Type B pancreatic cell (in vitro differentiated cells): Measurements from ENCODE around the gene CLVS2. TPM values are rescaled to one million over a fixed set of nuclear protein-coding genes. Genes with fewer than 3 reads are reported as not detected.

Experiments
- DNase-seq: peaks from one replicate; pipeline ENCODE4 v3.0.0; 2021; ENCODE audit warnings: mixed read lengths; ENCODE audit not compliant: unreplicated experiment; ENCODE audit errors: extremely low spot score
- H3K27ac Mint-ChIP-seq: 2 replicates; pipeline ENCODE4 v1.8.0; 2021; ENCODE audit warnings: mild to moderate bottlenecking, mixed read lengths
- H3K27me3 Mint-ChIP-seq: 2 replicates; pipeline ENCODE4 v1.8.0; 2021; ENCODE audit warnings: mixed read lengths
- H3K36me3 Mint-ChIP-seq: 2 replicates; pipeline ENCODE4 v1.8.0; 2021; ENCODE audit warnings: mixed read lengths
- H3K4me1 Mint-ChIP-seq: one replicate; pipeline ENCODE4 v1.8.0; 2021; ENCODE audit warnings: mixed read lengths; ENCODE audit not compliant: unreplicated experiment
- H3K4me3 Mint-ChIP-seq: 2 replicates; pipeline ENCODE4 v1.8.0; 2021; ENCODE audit warnings: mild to moderate bottlenecking, mixed read lengths
- H3K9me3 Mint-ChIP-seq: 2 replicates; pipeline ENCODE4 v1.8.0; 2021; ENCODE audit warnings: mixed read lengths
- CTCF ChIP-seq: fragments of 200-600 bp; sonication (generic); conservative IDR thresholded peaks from 2 replicates; pipeline ENCODE4 v1.5.0; 2021; ENCODE audit warnings: antibody characterized with exemption, mild to moderate bottlenecking
- total RNA-seq: library from RNA; stranded (reverse); gene quantifications from 2 replicates; pipeline ENCODE4 v1.2.1, GENCODE V29; 2021; ENCODE audit warnings: low replicate concordance

The CLVS2 gene
- total RNA-seq, 1 donor from 2014 or later = 0.75 TPM

- no peaks in the 10 kb centered on the region for H3K4me1 Mint-ChIP-seq
- H3K27ac Mint-ChIP-seq = no peak overlapping the region
- no peak overlapping the region for H3K4me3 Mint-ChIP-seq
- no peaks in the 10 kb centered on the region for H3K9me3 Mint-ChIP-seq
- no peaks in the 10 kb centered on the region for H3K36me3 Mint-ChIP-seq
- no peak for DNase-seq
- TF ChIP-seq CTCF = no peak
- H3K27me3 Mint-ChIP-seq = no peaks in the 10 kb centered on the region
These were observed 68.0 kb downstream of the CLVS2 start for GRCh38 chr6:123064038-123064437.

GRCh38 chr6:123074616-123075015, 78.6 kb downstream of the CLVS2 start:
- Mint-ChIP-seq H3K4me3 (no peak overlapping the region), H3K36me3 (no peaks in the 10 kb centered on the region), H3K9me3 (no peaks in the 10 kb centered on the region), H3K4me1 (no peaks in the 10 kb centered on the region), H3K27me3 (no peaks in the 10 kb centered on the region), H3K27ac (no peak overlapping the region)
- no peak for TF ChIP-seq CTCF
- DNase-seq = no peak

- Mint-ChIP-seq H3K27ac (no peak overlapping the region), H3K27me3 (no peaks in the 10 kb centered on the region), H3K4me1 (no peaks in the 10 kb centered on the region), H3K36me3 (no peaks in the 10 kb centered on the region), H3K4me3 (no peak overlapping the region), H3K9me3 (no peaks in the 10 kb centered on the region)
- no peak for DNase-seq
- TF ChIP-seq CTCF = no peak
These were observed 89.4 kb downstream of the CLVS2 start for GRCh38 chr6:123085403-123085802.

GRCh38 chr6:123089226-123089625, 93.2 kb downstream of the CLVS2 start:
- Mint-ChIP-seq H3K36me3 (no peaks in the 10 kb centered on the region), H3K4me1 (no peaks in the 10 kb centered on the region), H3K4me3 (no peak overlapping the region), H3K9me3 (no peaks in the 10 kb centered on the region), H3K27ac (no peak overlapping the region), H3K27me3 (no peaks in the 10 kb centered on the region)
- TF ChIP-seq CTCF = no peak
- DNase-seq = no peak

GRCh38 chr6:123091091-123091895, 95.3 kb downstream of the CLVS2 start:
- Mint-ChIP-seq H3K4me1 (no peaks in the 10 kb centered on the region), H3K4me3 (no peak overlapping the region), H3K9me3 (no peaks in the 10 kb centered on the region), H3K27me3 (no peaks in the 10 kb centered on the region), H3K27ac (no peak overlapping the region), H3K36me3 (no peaks in the 10 kb centered on the region)
- no peak for DNase-seq
- TF ChIP-seq CTCF = no peak
